ENCODE data around the gene KRT10. TPM values are rescaled to one million over a fixed set of nuclear protein-coding genes. Genes with fewer than 3 reads are reported as not detected.
"Not testable (repeated sequence)": the region's sequence is repeated elsewhere in the genome, so short reads cannot be mapped to it uniquely, and the experiment has no call there.

KRT10 gene
- polyA plus RNA-seq, result 100 to 1,000 TPM; 120 to 191 (median 182) TPM

- Mint-ChIP-seq H3K9me3 (peaks cover 0 to 15% (median 2%) of the 10 kb centered on the region in 6 donors), H3K4me3 (no peak within 1 kb of the TSS), H3K27ac (no peak within 1 kb of the TSS), H3K36me3 (peaks cover 29 to 39% (median 34%) of the 10 kb centered on the region in 3 donors), H3K27me3 (ENCODE audit: low read depth in 3 of 3) (peaks cover 3 to 21% (median 11%) of the 10 kb centered on the region in 3 donors), H3K4me1 (peaks cover 18 to 30% of the 10 kb centered on the region in 2 donors)
- DNase-seq, result no peak
Observed at GRCh38 chr17:40822132-40822812, at the start of gene KRT10. Gene KRT10, minus strand, starts transcription at chr17:40822614. Its CDS starts 29 bp downstream, at chr17:40822585.

- no peaks in the 10 kb centered on the region for H3K9me3 Mint-ChIP-seq
- DNase-seq, result no peak
- no peak overlapping the region for H3K27ac Mint-ChIP-seq
- H3K4me1 Mint-ChIP-seq, result no peaks in the 10 kb centered on the region
- peaks cover 3 to 13% (median 8%) of the 10 kb centered on the region in 3 donors for H3K27me3 Mint-ChIP-seq (ENCODE audit: low read depth in 3 of 3)
- no peak overlapping the region for H3K4me3 Mint-ChIP-seq
- no peaks in the 10 kb centered on the region for H3K36me3 Mint-ChIP-seq
Observed at GRCh38 chr17:40871316-40871715, 48.9 kb upstream of the KRT10 start.

GRCh38 chr17:40870136-40870535 is 47.7 kb upstream of the KRT10 start:
- Mint-ChIP-seq H3K4me3 (no peak overlapping the region), H3K36me3 (no peaks in the 10 kb centered on the region), H3K27me3 (ENCODE audit: low read depth in 3 of 3) (peaks cover 3 to 12% (median 10%) of the 10 kb centered on the region in 3 donors), H3K27ac (no peak overlapping the region), H3K9me3 (no peaks in the 10 kb centered on the region), H3K4me1 (no peaks in the 10 kb centered on the region)
- DNase-seq, result no peak

- Mint-ChIP-seq H3K27me3 (ENCODE audit: low read depth in 3 of 3) (peaks cover 3 to 8% (median 7%) of the 10 kb centered on the region in 3 donors), H3K4me3 (no peak within 1 kb of the TSS), H3K9me3 (no peaks in the 10 kb centered on the region), H3K36me3 (no peaks in the 10 kb centered on the region), H3K27ac (no peak within 1 kb of the TSS), H3K4me1 (no peaks in the 10 kb centered on the region)
- no peak for DNase-seq
Observed at GRCh38 chr17:40866838-40867237, 44.4 kb upstream of the KRT10 start, which contains the start of gene KRT12. Gene KRT12, minus strand, starts transcription at chr17:40867223. Its CDS starts 37 bp downstream, at chr17:40867186.

GRCh38 chr17:40864661-40865390 is 42.4 kb upstream of the KRT10 start:
- no peak overlapping the region for H3K27ac Mint-ChIP-seq
- H3K4me3 Mint-ChIP-seq, result no peak overlapping the region
- DNase-seq, result no peak
- H3K9me3 Mint-ChIP-seq, result no peaks in the 10 kb centered on the region
- no peaks in the 10 kb centered on the region for H3K4me1 Mint-ChIP-seq
- H3K36me3 Mint-ChIP-seq, result no peaks in the 10 kb centered on the region
- peaks cover 5 to 10% (median 6%) of the 10 kb centered on the region in 3 donors for H3K27me3 Mint-ChIP-seq (ENCODE audit: low read depth in 3 of 3)

GRCh38 chr17:40862985-40863733 is 40.7 kb upstream of the KRT10 start:
- Mint-ChIP-seq H3K27ac (no peak overlapping the region), H3K9me3 (no peaks in the 10 kb centered on the region), H3K27me3 (ENCODE audit: low read depth in 3 of 3) (peaks cover 5 to 10% (median 6%) of the 10 kb centered on the region in 3 donors), H3K36me3 (no peaks in the 10 kb centered on the region), H3K4me3 (no peak overlapping the region), H3K4me1 (no peaks in the 10 kb centered on the region)
- DNase-seq, result no peak

- no peak overlapping the region for H3K4me3 Mint-ChIP-seq
- no peaks in the 10 kb centered on the region for H3K36me3 Mint-ChIP-seq
- no peaks in the 10 kb centered on the region for H3K4me1 Mint-ChIP-seq
- H3K27ac Mint-ChIP-seq, result no peak overlapping the region
- no peak for DNase-seq
- peaks cover 2 to 8% (median 3%) of the 10 kb centered on the region in 3 donors for H3K27me3 Mint-ChIP-seq (ENCODE audit: low read depth in 3 of 3)
- H3K9me3 Mint-ChIP-seq, result no peaks in the 10 kb centered on the region
Observed at GRCh38 chr17:40859536-40859935, 37.1 kb upstream of the KRT10 start.

GRCh38 chr17:40858667-40859066 is 36.3 kb upstream of the KRT10 start:
- not testable (repeated sequence) for H3K36me3 Mint-ChIP-seq; H3K27ac Mint-ChIP-seq; H3K9me3 Mint-ChIP-seq; H3K4me1 Mint-ChIP-seq; H3K27me3 Mint-ChIP-seq (ENCODE audit: low read depth in 3 of 3); H3K4me3 Mint-ChIP-seq; DNase-seq

GRCh38 chr17:40857535-40857934 is 35.1 kb upstream of the KRT10 start:
- Mint-ChIP-seq H3K4me1 (no peaks in the 10 kb centered on the region), H3K36me3 (no peaks in the 10 kb centered on the region), H3K27ac (no peak overlapping the region), H3K4me3 (no peak overlapping the region), H3K27me3 (ENCODE audit: low read depth in 3 of 3) (peaks cover 5 to 8% (median 8%) of the 10 kb centered on the region in 3 donors), H3K9me3 (no peaks in the 10 kb centered on the region)
- DNase-seq, result no peak

- H3K36me3 Mint-ChIP-seq, result no peaks in the 10 kb centered on the region
- peaks cover 5 to 8% (median 7%) of the 10 kb centered on the region in 3 donors for H3K27me3 Mint-ChIP-seq (ENCODE audit: low read depth in 3 of 3)
- no peak overlapping the region for H3K27ac Mint-ChIP-seq
- DNase-seq, result no peak
- H3K4me1 Mint-ChIP-seq, result no peaks in the 10 kb centered on the region
- H3K4me3 Mint-ChIP-seq, result no peak overlapping the region
- H3K9me3 Mint-ChIP-seq, result no peaks in the 10 kb centered on the region
Observed at GRCh38 chr17:40854175-40854814, 31.9 kb upstream of the KRT10 start.

- Mint-ChIP-seq H3K4me1 (no peaks in the 10 kb centered on the region), H3K4me3 (no peak overlapping the region), H3K9me3 (no peaks in the 10 kb centered on the region), H3K36me3 (no peaks in the 10 kb centered on the region), H3K27me3 (ENCODE audit: low read depth in 3 of 3) (peaks cover 3 to 8% (median 7%) of the 10 kb centered on the region in 3 donors), H3K27ac (no peak overlapping the region)
- DNase-seq, result no peak
Observed at GRCh38 chr17:40852364-40852763, 29.9 kb upstream of the KRT10 start.

- no peak overlapping the region for H3K4me3 Mint-ChIP-seq
- no peak for DNase-seq
- no peaks in the 10 kb centered on the region for H3K4me1 Mint-ChIP-seq
- no peaks in the 10 kb centered on the region for H3K9me3 Mint-ChIP-seq
- H3K27ac Mint-ChIP-seq, result no peak overlapping the region
- H3K27me3 Mint-ChIP-seq (ENCODE audit: low read depth in 3 of 3), result peaks cover 3 to 14% (median 7%) of the 10 kb centered on the region in 3 donors
- H3K36me3 Mint-ChIP-seq, result no peaks in the 10 kb centered on the region
Observed at GRCh38 chr17:40850293-40850972, 28.0 kb upstream of the KRT10 start.

GRCh38 chr17:40849723-40850122 is 27.3 kb upstream of the KRT10 start:
- no peak for DNase-seq
- peaks cover 3 to 17% (median 10%) of the 10 kb centered on the region in 3 donors for H3K27me3 Mint-ChIP-seq (ENCODE audit: low read depth in 3 of 3)
- H3K9me3 Mint-ChIP-seq, result no peaks in the 10 kb centered on the region
- no peaks in the 10 kb centered on the region for H3K4me1 Mint-ChIP-seq
- no peak overlapping the region for H3K27ac Mint-ChIP-seq
- no peaks in the 10 kb centered on the region for H3K36me3 Mint-ChIP-seq
- H3K4me3 Mint-ChIP-seq, result no peak overlapping the region

Data from immature natural killer cell (primary cell).